HCT116 (cell line): ENCODE results near the gene NCKAP5.

Source experiments
- CTCF ChIP-seq, 3 experiments: fragments of 200-600 bp in 1 of 3; sonication (generic) in 1 of 3; IDR thresholded peaks in 2 of 3; conservative IDR thresholded peaks in 1 of 3; 2 replicates each; pipeline ENCODE4 v1.5.1; 2012 to 2017; ENCODE audit warnings: low read depth in 2 of 3, low read length in 2 of 3, antibody characterized with exemption in 1 of 3, borderline replicate concordance in 1 of 3, control low read depth in 1 of 3, mild to moderate bottlenecking in 1 of 3, mixed read lengths in 1 of 3, mixed run types in 1 of 3, moderate library complexity in 1 of 3; ENCODE audit not compliant: insufficient read depth in 1 of 3
- YY1 ChIP-seq: IDR thresholded peaks from 2 replicates; pipeline ENCODE4 v1.6.1; 2011; ENCODE audit warnings: low read length, low read depth, moderate library complexity, mild to moderate bottlenecking; ENCODE audit not compliant: insufficient replicate concordance; ENCODE audit errors: extremely low read depth
- ZBTB33 ChIP-seq: IDR thresholded peaks from 2 replicates; pipeline ENCODE4 v1.6.1; 2011; ENCODE audit warnings: mild to moderate bottlenecking, low read length, moderate library complexity; ENCODE audit not compliant: insufficient replicate concordance; ENCODE audit errors: extremely low read depth

- TF ChIP-seq ZBTB33 (no peak), CTCF (IDR thresholded peaks at IDR 0.05 in 2 of 3, conservative IDR thresholded peaks at IDR 0.05 in 1 of 3; ENCODE audit: borderline replicate concordance in 1 of 3, insufficient read depth in 1 of 3, low read depth in 2 of 3, low read length in 2 of 3) (no peak), YY1 (no peak)
Observed at GRCh38 chr2:133495226-133495625, 73.0 kb downstream of the NCKAP5 start.
